H1 (cell line): ENCODE data around the gene AP1M1. TPM values are rescaled to one million over a fixed set of nuclear protein-coding genes. Genes with fewer than 3 reads are reported as not detected.

Experiments used
- CTCF ChIA-PET: fragments of 300-600 bp; sonication (Branson Sonifier 250); formaldehyde crosslinking; loops from one replicate; lab custom pipeline; 2021; ENCODE audit not compliant: partially characterized antibody; lab: Charles Lee
- POLR2A ChIA-PET: fragments of 300-600 bp; sonication (Branson Sonifier 250); formaldehyde crosslinking; loops from one replicate; lab custom pipeline; 2021; ENCODE audit warnings: inconsistent platforms; ENCODE audit not compliant: partially characterized antibody; lab: Charles Lee
- DNase-seq, 2 experiments: peaks; one replicate each; pipeline versions ENCODE4 v3.0.0 to v3.0.0-alpha.2; 2010 to 2022; ENCODE audit warnings: low spot score in 2 of 2, low read depth in 1 of 2, mixed read lengths in 1 of 2
- FAIRE-seq: peaks from 2 replicates; lab custom pipeline; 2011; peaks lifted over from hg19 to GRCh38; lab: Jason Lieb, UNC
- H2AFZ ChIP-seq: 2 replicates; pipeline ENCODE4 v1.8.1; 2012; ENCODE audit warnings: low read length, inconsistent platforms
- H2AK5ac ChIP-seq: 2 replicates; pipeline ENCODE4 v1.6.1; 2013; ENCODE audit warnings: low read depth, low read length
- H2BK120ac ChIP-seq: replicated peaks from 2 replicates; pipeline ENCODE3; 2013; ENCODE audit warnings: low read depth, low read length, inconsistent platforms
- H2BK12ac ChIP-seq: 2 replicates; pipeline ENCODE4 v1.6.1; 2013; ENCODE audit warnings: low read depth, low read length
- H2BK15ac ChIP-seq: 2 replicates; pipeline ENCODE4 v1.6.1; 2013; ENCODE audit warnings: low read length
- H2BK20ac ChIP-seq: 2 replicates; pipeline ENCODE4 v1.6.1; 2013; ENCODE audit warnings: low read length
- H2BK5ac ChIP-seq: 2 replicates; pipeline ENCODE4 v1.6.1; 2013; ENCODE audit warnings: low read depth, low read length
- H3K14ac ChIP-seq: 2 replicates; pipeline ENCODE4 v1.6.1; 2013; ENCODE audit warnings: inconsistent platforms; ENCODE audit not compliant: insufficient read length
- H3K18ac ChIP-seq: 2 replicates; pipeline ENCODE4 v1.6.1; 2013; ENCODE audit warnings: low read length; ENCODE audit errors: extremely low read depth
- H3K23ac ChIP-seq: 2 replicates; pipeline ENCODE4 v1.6.1; 2013; ENCODE audit warnings: inconsistent platforms; ENCODE audit not compliant: insufficient read length
- H3K23me2 ChIP-seq: 2 replicates; pipeline ENCODE4 v1.6.1; 2013; ENCODE audit warnings: low read depth, low read length
- H3K27ac ChIP-seq: 2 replicates; pipeline ENCODE4 v1.6.1; 2011; ENCODE audit warnings: low read depth, low read length, inconsistent platforms
- H3K27me3 ChIP-seq, 4 experiments: replicated peaks in 1 of 4; 1 replicate in 1 of 4; 2 replicates in 3 of 4; pipeline versions ENCODE4 v1.6.1 to v1.8.1; 2011 to 2013; ENCODE audit warnings: low read length in 3 of 4, mild to moderate bottlenecking in 3 of 4, inconsistent platforms in 2 of 4, mixed read lengths in 2 of 4, moderate library complexity in 1 of 4; ENCODE audit not compliant: control insufficient read depth in 3 of 4, insufficient read depth in 3 of 4; ENCODE audit errors: extremely low read depth in 1 of 4
- H3K36me3 ChIP-seq, 4 experiments: 2 replicates each; pipeline versions ENCODE4 v1.6.1 to v1.8.1; 2011 to 2013; ENCODE audit warnings: mild to moderate bottlenecking in 4 of 4, low read length in 3 of 4, moderate library complexity in 2 of 4, control low read depth in 1 of 4, inconsistent platforms in 1 of 4; ENCODE audit not compliant: insufficient read depth in 4 of 4, control insufficient read depth in 2 of 4
- H3K4ac ChIP-seq: replicated peaks from 2 replicates; pipeline ENCODE3; 2013; ENCODE audit warnings: low read length, low read depth, mixed read lengths, inconsistent platforms; ENCODE audit not compliant: insufficient read length
- H3K4me1 ChIP-seq, 4 experiments: replicated peaks in 1 of 4; 1 replicate in 1 of 4; 2 replicates in 3 of 4; pipeline versions ENCODE4 v1.6.1 to v1.8.1; 2011 to 2013; ENCODE audit warnings: low read length in 3 of 4, inconsistent platforms in 2 of 4, mixed read lengths in 1 of 4; ENCODE audit not compliant: insufficient read depth in 4 of 4, control insufficient read depth in 3 of 4
- H3K4me2 ChIP-seq, 2 experiments: 2 replicates each; pipeline versions ENCODE4 v1.6.1 to v1.8.1; 2011 to 2013; ENCODE audit warnings: low read depth in 2 of 2, low read length in 2 of 2, control low read depth in 1 of 2, inconsistent platforms in 1 of 2, mild to moderate bottlenecking in 1 of 2; ENCODE audit not compliant: insufficient read depth in 1 of 2
- H3K4me3 ChIP-seq, 4 experiments: fragments of 200-600, 300-600 bp in 1 of 4; sonication (generic), shearing (Covaris generic), sonication (Bioruptor Twin) in 1 of 4; 2 replicates each; pipeline versions ENCODE4 v1.5.1 to v1.8.1; 2011 to 2016; ENCODE audit warnings: low read length in 4 of 4, low read depth in 3 of 4, control low read depth in 2 of 4, inconsistent platforms in 2 of 4, mild to moderate bottlenecking in 2 of 4, mixed read lengths in 1 of 4, moderate library complexity in 1 of 4; ENCODE audit not compliant: insufficient read depth in 2 of 4; ENCODE audit errors: extremely low read depth in 1 of 4
- H3K56ac ChIP-seq: replicated peaks from 2 replicates; pipeline ENCODE3; 2013; ENCODE audit warnings: low read depth, mild to moderate bottlenecking, mixed read lengths, low read length, inconsistent platforms; ENCODE audit not compliant: insufficient read length
- H3K79me1 ChIP-seq: 2 replicates; pipeline ENCODE4 v1.6.1; 2013; ENCODE audit warnings: low read depth, low read length, control low read depth
- H3K79me2 ChIP-seq, 2 experiments: 2 replicates each; pipeline versions ENCODE4 v1.6.1 to v1.8.1; 2012 to 2013; ENCODE audit warnings: low read length in 2 of 2, mild to moderate bottlenecking in 2 of 2, inconsistent platforms in 1 of 2; ENCODE audit not compliant: insufficient read depth in 2 of 2, control insufficient read depth in 1 of 2
- H3K9ac ChIP-seq, 4 experiments: replicated peaks in 1 of 4; 1 replicate in 1 of 4; 2 replicates in 3 of 4; pipeline versions ENCODE4 v1.6.1 to v1.8.1; 2011 to 2013; ENCODE audit warnings: low read depth in 3 of 4, low read length in 3 of 4, control low read depth in 2 of 4, mild to moderate bottlenecking in 2 of 4, moderate library complexity in 2 of 4, inconsistent platforms in 1 of 4; ENCODE audit errors: extremely low read depth in 1 of 4
- H3K9me3 ChIP-seq, 2 experiments: 2 replicates each; pipeline versions ENCODE4 v1.6.1 to v1.8.1; 2012 to 2013; ENCODE audit warnings: mild to moderate bottlenecking in 2 of 2, moderate library complexity in 2 of 2, control low read depth in 1 of 2, inconsistent platforms in 1 of 2, low read depth in 1 of 2, low read length in 1 of 2, mixed read lengths in 1 of 2; ENCODE audit not compliant: insufficient read depth in 2 of 2
- H4K20me1 ChIP-seq, 2 experiments: replicated peaks in 1 of 2; 2 replicates each; pipeline versions ENCODE3 to v1.8.1; 2011 to 2013; ENCODE audit warnings: inconsistent platforms in 2 of 2, low read length in 2 of 2, mild to moderate bottlenecking in 1 of 2; ENCODE audit not compliant: insufficient read depth in 2 of 2, control insufficient read depth in 1 of 2
- H4K5ac ChIP-seq: 2 replicates; pipeline ENCODE4 v1.6.1; 2013; ENCODE audit warnings: low read length, low read depth, mixed read lengths, inconsistent platforms; ENCODE audit not compliant: insufficient read length
- H4K8ac ChIP-seq: 2 replicates; pipeline ENCODE4 v1.8.0; 2013; ENCODE audit warnings: mild to moderate bottlenecking, moderate library complexity, low read length, inconsistent platforms; ENCODE audit not compliant: insufficient read depth; ENCODE audit errors: extremely low read depth
- H4K91ac ChIP-seq: replicated peaks from 2 replicates; pipeline ENCODE3; 2013; ENCODE audit warnings: low read length, mixed read lengths, inconsistent platforms; ENCODE audit not compliant: insufficient read length
- CREB1 ChIP-seq: IDR thresholded peaks from 2 replicates; pipeline ENCODE4 v1.6.1; 2012; ENCODE audit warnings: inconsistent platforms
- CTCF ChIP-seq, 3 experiments: IDR thresholded peaks; 1 replicate in 2 of 3; 2 replicates in 1 of 3; pipeline versions ENCODE4 v1.5.1 to v1.6.1; 2011; ENCODE audit warnings: low read length in 3 of 3, mild to moderate bottlenecking in 3 of 3, inconsistent platforms in 2 of 3, low read depth in 1 of 3, moderate library complexity in 1 of 3; ENCODE audit not compliant: insufficient read depth in 1 of 3; ENCODE audit errors: control extremely low read depth in 1 of 3
- EGR1 ChIP-seq: IDR thresholded peaks from 2 replicates; pipeline ENCODE4 v1.6.1; 2011; ENCODE audit warnings: low read depth, low read length, borderline replicate concordance
- EZH2 ChIP-seq: fragments of 200-600 bp; sonication (generic); IDR thresholded peaks from 2 replicates; pipeline ENCODE4 v1.7.1; 2012; ENCODE audit warnings: low read depth, mild to moderate bottlenecking, moderate library complexity, low read length, inconsistent platforms; ENCODE audit not compliant: severe bottlenecking
- HDAC6 ChIP-seq: IDR thresholded peaks from one replicate; pipeline ENCODE4 v1.7.1; 2012; ENCODE audit warnings: low read depth, mild to moderate bottlenecking, inconsistent platforms, low read length, moderate library complexity
- JUN ChIP-seq: IDR thresholded peaks from 2 replicates; pipeline ENCODE4 v1.6.1; 2011; ENCODE audit warnings: low read depth, mild to moderate bottlenecking, improper control_type of control experiment, low read length
- NANOG ChIP-seq: IDR thresholded peaks from 2 replicates; pipeline ENCODE4 v1.6.1; 2011; ENCODE audit warnings: low read length, low read depth, mild to moderate bottlenecking, inconsistent platforms; ENCODE audit not compliant: insufficient read depth, poor library complexity, severe bottlenecking
- POU5F1 ChIP-seq: IDR thresholded peaks from 2 replicates; pipeline ENCODE4 v1.6.1; 2011; ENCODE audit warnings: low read depth, mild to moderate bottlenecking, low read length, moderate library complexity
- SIN3A ChIP-seq, 2 experiments: IDR thresholded peaks in 1 of 2; conservative IDR thresholded peaks in 1 of 2; 2 replicates each; pipeline ENCODE4 v1.6.1; 2011 to 2012; ENCODE audit warnings: low read length in 2 of 2, improper control_type of control experiment in 1 of 2, low read depth in 1 of 2, mild to moderate bottlenecking in 1 of 2
- TAF7 ChIP-seq: optimal IDR thresholded peaks from 2 replicates; pipeline ENCODE3; 2011; ENCODE audit warnings: low read depth, mild to moderate bottlenecking, inconsistent platforms, low read length, moderate library complexity, borderline replicate concordance
- TCF12 ChIP-seq: IDR thresholded peaks from 2 replicates; pipeline ENCODE4 v1.6.1; 2011; ENCODE audit warnings: low read depth, mild to moderate bottlenecking, low read length
- TEAD4 ChIP-seq: IDR thresholded peaks from 2 replicates; pipeline ENCODE4 v1.6.1; 2012; ENCODE audit warnings: low read depth, low read length, inconsistent platforms, mixed read lengths
- WGBS, 2 experiments: shearing (Covaris generic) in 1 of 2; methylation state at CpG; one replicate each; pipeline versions ENCODE4 v1.1.6 to v1.1.7; 2013 to 2015; ENCODE audit warnings: low lambda C conversion rate in 2 of 2, mixed read lengths in 2 of 2, inconsistent platforms in 1 of 2, low coverage in 1 of 2, missing lambda C conversion rate in 1 of 2; ENCODE audit not compliant: insufficient replicate concordance in 2 of 2, insufficient coverage in 1 of 2, insufficient read length in 1 of 2; ENCODE audit errors: extremely low coverage in 1 of 2, missing lambda C conversion rate in 1 of 2; 5-methylcytosine and 5-hydroxymethylcytosine counted together
- polyA plus RNA-seq, 7 experiments: library from polyadenylated mRNA; depleted of rRNA in 3 of 7; stranded (reverse) in 5 of 7; unstranded in 2 of 7; fragments of >200 nt in 5 of 7; fragments of 200-250 nt in 2 of 7; gene quantifications; 1 replicate in 5 of 7; 2 replicates in 1 of 7; 4 replicates in 1 of 7; pipeline versions ENCODE4 v1.2.1 to v1.2.3, GENCODE V29; 2011 to 2013; ENCODE audit warnings: missing spikeins in 2 of 7, mixed read lengths in 2 of 7
- total RNA-seq: library from RNA; stranded (reverse); fragmentation: NEBNext Ultra II Directional; extraction: Animal tissue kit (Norgen Biotek cat#: 25700); gene quantifications from 2 replicates; pipeline ENCODE4 v1.2.1, GENCODE V29; 2021

Gene AP1M1
- total and polyA plus RNA-seq, 2 of the 8 experiments (the other 6 are each of a cell fraction or from before 2014, with no cell fraction given) = 30.9 to 37.5 TPM

GRCh38 chr19:16157601-16158000 is 40.1 kb upstream of the AP1M1 start:
- Histone ChIP-seq H3K56ac (no peak overlapping the region), H4K91ac (no peak overlapping the region), H3K9ac (no peak overlapping the region), H2BK20ac (no peak overlapping the region), H3K27me3 (no peaks in the 10 kb centered on the region), H4K8ac (no peak overlapping the region), H3K27ac (no peak overlapping the region), H4K5ac (no peak overlapping the region), H2BK12ac (no peak overlapping the region), H3K4me3 (no peak overlapping the region), H2BK15ac (no peak overlapping the region), H3K14ac (no peak overlapping the region), H3K79me2 (no peaks in the 10 kb centered on the region), H3K4me1 (no peaks in the 10 kb centered on the region), H3K23ac (no peak overlapping the region), H3K18ac (no peak overlapping the region), H3K23me2 (no peaks in the 10 kb centered on the region), H2AFZ (no peak overlapping the region), H2BK5ac (no peak overlapping the region), H3K4ac (no peak overlapping the region), H4K20me1 (no peaks in the 10 kb centered on the region), H3K4me2 (no peak overlapping the region), H3K36me3 (no peaks in the 10 kb centered on the region), H2BK120ac (no peak overlapping the region), H2AK5ac (no peak overlapping the region), H3K79me1 (no peaks in the 10 kb centered on the region), H3K9me3 (no peaks in the 10 kb centered on the region)
- POLR2A ChIA-PET = interaction anchor here (0.9 to 1.7 kb wide), 5 partner anchors 9 to 98 kb away, joined by 3 to 6 read pairs (median 3); no protein-coding TSS in a partner anchor
- no peak for DNase-seq
- FAIRE-seq = no peak
- CTCF ChIA-PET = interaction anchor here (0.6 to 1.2 kb wide), 5 partner anchors 9 to 336 kb away, joined by 3 to 4 read pairs (median 3); no protein-coding TSS in a partner anchor
- 88% methylated on average over 9 of the region's 10 CpGs; no CpG with 5 or more reads in 1 of the 2 experiments for WGBS, 2 experiments
- TF ChIP-seq TAF7 (no peak), CTCF (IDR thresholded peaks at IDR 0.05; ENCODE audit: control extremely low read depth in 1 of 3, insufficient read depth in 1 of 3, low read depth in 1 of 3, low read length in 3 of 3) (no peak), JUN (no peak), SIN3A (conservative IDR thresholded peaks at IDR 0.05 in 1 of 2, IDR thresholded peaks at IDR 0.05 in 1 of 2; ENCODE audit: low read depth in 1 of 2, low read length in 2 of 2) (no peak), TEAD4 (no peak), POU5F1 (no peak), EGR1 (no peak), HDAC6 (no peak), TCF12 (no peak), CREB1 (no peak), EZH2 (no peak), NANOG (no peak)
